ENCODE data around the gene PLPPR3. TPM values are rescaled to one million over a fixed set of nuclear protein-coding genes. Genes with fewer than 3 reads are reported as not detected.
"Not testable (repeated sequence)": the region's sequence is repeated elsewhere in the genome, so short reads cannot be mapped to it uniquely, and the experiment has no call there.

The PLPPR3 gene
- total RNA-seq, 8 experiments from 2014 or later: 0.22 to 68.1 (median 43.3) TPM

GRCh38 chr19:861756-862580, 40.2 kb upstream of the PLPPR3 start:
- Histone ChIP-seq H3K4me1 (replicated peaks in 1 of 2) (peaks cover 0 to 5% of the 10 kb centered on the region in 2 donors), H3K4me3 (peak overlapping the region in 3 of 5 donors; percentile 14 to 26 (median 17)), H3K27ac (peak overlapping the region in 1 of 2 donors; percentile 9)
- ATAC-seq (replicated peaks in 6 of 8): peak in 5 of 8 experiments; percentile 23 to 49 (median 42)
- WGBS, 10 experiments: 14% methylated on average over 9 of the region's 60 CpGs; no CpG with 5 or more reads in 9 of the 10 experiments
- in situ Hi-C loops (cut with MboI; ENCODE audit: low pct_unique_long_range_greater_than_20kb in 2 of 9, low sequenced_read_pairs in 9 of 9, unreplicated experiment in 9 of 9): no loop called here

- 42% methylated on average over 3 of the region's 35 CpGs; no CpG with 5 or more reads in 9 of the 10 experiments for WGBS, 10 experiments
- ATAC-seq (replicated peaks in 6 of 8): peak in 1 of 8 experiments; percentile 0
- H3K4me1 ChIP-seq (replicated peaks in 1 of 2): peaks cover 0 to 5% of the 10 kb centered on the region in 2 donors
- peak overlapping the region in 1 of 2 donors; percentile 9 for H3K27ac ChIP-seq
- in situ Hi-C loops (cut with MboI; ENCODE audit: low pct_unique_long_range_greater_than_20kb in 2 of 9, low sequenced_read_pairs in 9 of 9, unreplicated experiment in 9 of 9): no loop called here
- peak overlapping the region in 3 of 5 donors; percentile 3 to 17 (median 14) for H3K4me3 ChIP-seq
Observed at GRCh38 chr19:861141-861755, 39.5 kb upstream of the PLPPR3 start.

GRCh38 chr19:858868-859843, 37.4 kb upstream of the PLPPR3 start, which contains the start of gene CFD:
TSS of gene CFD (plus strand) at chr19:859664. CDS start at chr19:859690, 26 bp downstream.
- Histone ChIP-seq H3K4me3 (peak within 1 kb of the TSS; percentile 23 to 33 (median 29)), H3K27ac (no peak within 1 kb of the TSS), H3K4me1 (replicated peaks in 1 of 2) (peaks cover 0 to 5% of the 10 kb centered on the region in 2 donors)
- in situ Hi-C loops (cut with MboI; ENCODE audit: low pct_unique_long_range_greater_than_20kb in 2 of 9, low sequenced_read_pairs in 9 of 9, unreplicated experiment in 9 of 9): no loop called here
- peak in 3 of 8 experiments; percentile 36 to 67 (median 61) for ATAC-seq (replicated peaks in 6 of 8)
- whole genome bisulfite sequencing, 10 experiments: 20 to 83% (median 69%) methylated on average over 1 to 2 of the region's 24 CpGs; no CpG with 5 or more reads in 4 of the 10 experiments

GRCh38 chr19:858284-858683, 36.5 kb upstream of the PLPPR3 start:
- Histone ChIP-seq H3K4me1 (replicated peaks in 1 of 2) (peaks cover 0 to 5% of the 10 kb centered on the region in 2 donors), H3K4me3 (no peak overlapping the region), H3K27ac (no peak overlapping the region)
- 40 to 100% (median 60%) methylated on average over 1 to 2 of the region's 9 CpGs; no CpG with 5 or more reads in 7 of the 10 experiments for WGBS, 10 experiments
- ATAC-seq (replicated peaks in 6 of 8): no peak
- in situ Hi-C loops (cut with MboI; ENCODE audit: low pct_unique_long_range_greater_than_20kb in 2 of 9, low sequenced_read_pairs in 9 of 9, unreplicated experiment in 9 of 9): no loop called here

GRCh38 chr19:855566-856120, 33.9 kb upstream of the PLPPR3 start:
- no peak for ATAC-seq (replicated peaks in 6 of 8)
- 29 to 100% (median 86%) methylated on average over 2 to 9 of the region's 40 CpGs; no CpG with 5 or more reads in 5 of the 10 experiments for WGBS, 10 experiments
- in situ Hi-C loops (cut with MboI; ENCODE audit: low pct_unique_long_range_greater_than_20kb in 2 of 9, low sequenced_read_pairs in 9 of 9, unreplicated experiment in 9 of 9): no loop called here
- H3K4me1 ChIP-seq (replicated peaks in 1 of 2): peaks cover 0 to 2% of the 10 kb centered on the region in 2 donors
- no peak overlapping the region for H3K4me3 ChIP-seq
- no peak overlapping the region for H3K27ac ChIP-seq

- WGBS, 10 experiments: 56 to 100% (median 83%) methylated on average over 2 to 5 of the region's 12 CpGs; no CpG with 5 or more reads in 6 of the 10 experiments
- Histone ChIP-seq H3K4me3 (no peak overlapping the region), H3K27ac (no peak overlapping the region), H3K4me1 (replicated peaks in 1 of 2) (peaks cover 0 to 4% of the 10 kb centered on the region in 2 donors)
- ATAC-seq (replicated peaks in 6 of 8): no peak
- in situ Hi-C loops (cut with MboI; ENCODE audit: low pct_unique_long_range_greater_than_20kb in 2 of 9, low sequenced_read_pairs in 9 of 9, unreplicated experiment in 9 of 9): no loop called here
Observed at GRCh38 chr19:855142-855541, 33.4 kb upstream of the PLPPR3 start.

- peaks cover 0 to 4% of the 10 kb centered on the region in 2 donors for H3K4me1 ChIP-seq (replicated peaks in 1 of 2)
- no peak overlapping the region for H3K27ac ChIP-seq
- no peak overlapping the region for H3K4me3 ChIP-seq
- in situ Hi-C loops (cut with MboI; ENCODE audit: low pct_unique_long_range_greater_than_20kb in 2 of 9, low sequenced_read_pairs in 9 of 9, unreplicated experiment in 9 of 9): no loop called here
- WGBS, 10 experiments: 0 to 100% (median 57%) methylated on average over 1 to 6 of the region's 6 CpGs; no CpG with 5 or more reads in 1 of the 10 experiments
- no peak for ATAC-seq (replicated peaks in 6 of 8)
Observed at GRCh38 chr19:854549-854948, 32.8 kb upstream of the PLPPR3 start.

- in situ Hi-C loops (cut with MboI; ENCODE audit: low pct_unique_long_range_greater_than_20kb in 2 of 9, low sequenced_read_pairs in 9 of 9, unreplicated experiment in 9 of 9); H3K4me1 ChIP-seq (replicated peaks in 1 of 2); ATAC-seq (replicated peaks in 6 of 8); H3K27ac ChIP-seq; H3K4me3 ChIP-seq: not testable (repeated sequence)
- WGBS, 10 experiments: 80 to 92% (median 89%) methylated on average over 1 to 5 of the region's 17 CpGs; no CpG with 5 or more reads in 6 of the 10 experiments
Observed at GRCh38 chr19:853614-854220, 32.0 kb upstream of the PLPPR3 start.

- ATAC-seq (replicated peaks in 6 of 8): no peak
- in situ Hi-C loops (cut with MboI; ENCODE audit: low pct_unique_long_range_greater_than_20kb in 2 of 9, low sequenced_read_pairs in 9 of 9, unreplicated experiment in 9 of 9): no loop called here
Observed at GRCh38 chr19:853014-853585, 31.3 kb upstream of the PLPPR3 start.

GRCh38 chr19:852136-853013, 30.6 kb upstream of the PLPPR3 start, which contains the start of gene ELANE:
TSS of gene ELANE (plus strand) at chr19:852303. CDS start at chr19:852329, 26 bp downstream.
- H3K27ac ChIP-seq: no peak within 1 kb of the TSS
- ATAC-seq (replicated peaks in 6 of 8): no peak
- peaks cover 2 to 8% of the 10 kb centered on the region in 2 donors for H3K4me1 ChIP-seq (replicated peaks in 1 of 2)
- WGBS, 10 experiments: 56 to 80% (median 67%) methylated on average over 1 to 8 of the region's 55 CpGs; no CpG with 5 or more reads in 6 of the 10 experiments
- in situ Hi-C loops (cut with MboI; ENCODE audit: low pct_unique_long_range_greater_than_20kb in 2 of 9, low sequenced_read_pairs in 9 of 9, unreplicated experiment in 9 of 9): no loop called here
- H3K4me3 ChIP-seq: no peak within 1 kb of the TSS

More at GRCh38 chr19:853014-853585, 31.3 kb upstream of the PLPPR3 start:
- WGBS, 10 experiments: no CpG with 5 or more reads among the region's 67 CpGs
- no peak overlapping the region for H3K27ac ChIP-seq
- H3K4me1 ChIP-seq (replicated peaks in 1 of 2): peaks cover 0 to 4% of the 10 kb centered on the region in 2 donors
- H3K4me3 ChIP-seq: no peak overlapping the region

GRCh38 chr19:850979-851335, 29.2 kb upstream of the PLPPR3 start:
- in situ Hi-C loops (cut with MboI; ENCODE audit: low pct_unique_long_range_greater_than_20kb in 2 of 9, low sequenced_read_pairs in 9 of 9, unreplicated experiment in 9 of 9): no loop called here
- H3K4me1 ChIP-seq (replicated peaks in 1 of 2): peaks cover 2 to 8% of the 10 kb centered on the region in 2 donors
- 0 to 100% (median 40%) methylated on average over 1 of the region's 13 CpGs; no CpG with 5 or more reads in 6 of the 10 experiments for WGBS, 10 experiments
- no peak for ATAC-seq (replicated peaks in 6 of 8)
- no peak overlapping the region for H3K27ac ChIP-seq
- no peak overlapping the region for H3K4me3 ChIP-seq
